Gastrocnemius medialis (tissue), 4 donors: ENCODE measurements around the gene ITGB5.

Experiments used
- POLR2A ChIP-seq, 2 donors: fragments of 450-650 bp; IDR thresholded peaks; one replicate each; pipeline ENCODE4 v1.6.1; 2017; ENCODE audit warnings: antibody characterized with exemption in 2 of 2, mild to moderate bottlenecking in 2 of 2, moderate library complexity in 2 of 2
- TF ChIP-seq, protein P1 (sequence below), 5 experiments: fragments of 450-650 bp in 3 of 5; fragments of 200-600 bp in 2 of 5; sonication (generic) in 2 of 5; IDR thresholded peaks in 4 of 5; conservative IDR thresholded peaks in 1 of 5; 1 replicate in 4 of 5; 2 replicates in 1 of 5; pipeline ENCODE4 v1.5.1; 2016 to 2019; ENCODE audit warnings: antibody characterized with exemption in 5 of 5, mild to moderate bottlenecking in 3 of 5, moderate library complexity in 3 of 5

DNA sequence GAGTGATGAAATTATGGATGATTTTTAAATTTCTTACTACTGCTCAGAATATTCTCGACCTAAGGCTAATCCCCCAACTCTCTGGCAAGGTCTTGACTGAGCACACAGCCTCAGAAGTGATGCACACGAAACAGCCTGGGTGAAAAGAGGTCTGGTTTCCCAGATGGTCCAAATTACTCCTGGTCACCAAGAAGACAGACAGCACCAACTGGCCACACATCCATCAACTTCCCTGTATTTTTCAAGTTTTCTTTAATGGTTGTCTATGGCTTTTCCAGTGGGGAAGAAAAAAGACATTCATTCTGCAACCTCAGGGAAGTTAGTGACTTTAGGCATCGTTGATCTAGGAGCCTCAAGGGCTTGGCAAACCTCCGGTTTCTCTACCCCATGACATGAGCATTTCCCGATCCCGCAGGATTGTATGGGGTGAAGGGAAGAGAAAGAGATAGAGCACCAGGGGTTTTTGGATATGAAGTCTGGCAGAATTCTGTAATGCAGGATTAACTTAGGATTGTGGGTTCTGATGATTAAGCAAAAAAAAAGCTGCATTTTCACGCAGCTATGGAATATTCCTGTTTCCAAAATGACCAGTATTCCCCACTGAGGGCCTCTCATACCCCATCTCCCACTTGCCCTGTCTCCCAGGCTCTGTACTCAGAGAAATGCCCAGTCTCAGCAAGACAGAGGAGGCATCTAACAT lies 94.7 kb downstream of the ITGB5 start:
- TF ChIP-seq POLR2A (IDR thresholded peaks at IDR 0.05): no peak
- TF ChIP-seq, protein P1, sequence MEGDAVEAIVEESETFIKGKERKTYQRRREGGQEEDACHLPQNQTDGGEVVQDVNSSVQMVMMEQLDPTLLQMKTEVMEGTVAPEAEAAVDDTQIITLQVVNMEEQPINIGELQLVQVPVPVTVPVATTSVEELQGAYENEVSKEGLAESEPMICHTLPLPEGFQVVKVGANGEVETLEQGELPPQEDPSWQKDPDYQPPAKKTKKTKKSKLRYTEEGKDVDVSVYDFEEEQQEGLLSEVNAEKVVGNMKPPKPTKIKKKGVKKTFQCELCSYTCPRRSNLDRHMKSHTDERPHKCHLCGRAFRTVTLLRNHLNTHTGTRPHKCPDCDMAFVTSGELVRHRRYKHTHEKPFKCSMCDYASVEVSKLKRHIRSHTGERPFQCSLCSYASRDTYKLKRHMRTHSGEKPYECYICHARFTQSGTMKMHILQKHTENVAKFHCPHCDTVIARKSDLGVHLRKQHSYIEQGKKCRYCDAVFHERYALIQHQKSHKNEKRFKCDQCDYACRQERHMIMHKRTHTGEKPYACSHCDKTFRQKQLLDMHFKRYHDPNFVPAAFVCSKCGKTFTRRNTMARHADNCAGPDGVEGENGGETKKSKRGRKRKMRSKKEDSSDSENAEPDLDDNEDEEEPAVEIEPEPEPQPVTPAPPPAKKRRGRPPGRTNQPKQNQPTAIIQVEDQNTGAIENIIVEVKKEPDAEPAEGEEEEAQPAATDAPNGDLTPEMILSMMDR (IDR thresholded peaks at IDR 0.05 in 4 of 5, conservative IDR thresholded peaks at IDR 0.05 in 1 of 5): no peak
